Fibroblast of lung (primary cell): ENCODE measurements around the gene TSSC4. TPM values are rescaled to one million over a fixed set of nuclear protein-coding genes. Genes with fewer than 3 reads are reported as not detected.

Source experiments
- DNase-seq, 2 donors: peaks; one replicate each; pipeline versions ENCODE4 v3.0.0 to v3.0.0-alpha.2; 2010; ENCODE audit warnings: low read depth in 2 of 2
- H2AFZ ChIP-seq: 2 replicates; pipeline ENCODE4 v1.5.1; 2012; ENCODE audit warnings: low read length, control low read depth, inconsistent platforms
- H3K27ac ChIP-seq: 2 replicates; pipeline ENCODE4 v1.5.1; 2011; ENCODE audit warnings: low read length, control low read depth; ENCODE audit not compliant: insufficient read depth
- H3K27me3 ChIP-seq: 2 replicates; pipeline ENCODE4 v1.5.1; 2011; ENCODE audit warnings: mild to moderate bottlenecking, low read length; ENCODE audit not compliant: control insufficient read depth, insufficient read depth
- H3K36me3 ChIP-seq: 2 replicates; pipeline ENCODE4 v1.5.1; 2011; ENCODE audit warnings: low read length; ENCODE audit not compliant: control insufficient read depth, insufficient read depth
- H3K4me1 ChIP-seq: 2 replicates; pipeline ENCODE4 v1.5.1; 2011; ENCODE audit warnings: low read length; ENCODE audit not compliant: control insufficient read depth, insufficient read depth; ENCODE audit errors: extremely low read depth
- H3K4me2 ChIP-seq: 2 replicates; pipeline ENCODE4 v1.5.1; 2011; ENCODE audit warnings: low read length, control low read depth; ENCODE audit not compliant: insufficient read depth; ENCODE audit errors: extremely low read depth
- H3K4me3 ChIP-seq, 4 experiments: fragments of 200-600 bp in 1 of 4; sonication (generic) in 1 of 4; replicated peaks in 1 of 4; 2 replicates each; pipeline ENCODE4 v1.5.1; 2011 to 2016; ENCODE audit warnings: low read length in 4 of 4, low read depth in 3 of 4, mild to moderate bottlenecking in 3 of 4, control low read depth in 2 of 4, inconsistent platforms in 1 of 4, mixed read lengths in 1 of 4; ENCODE audit not compliant: insufficient read depth in 1 of 4; ENCODE audit errors: control extremely low read depth in 1 of 4
- H3K79me2 ChIP-seq: 2 replicates; pipeline ENCODE4 v1.5.1; 2012; ENCODE audit warnings: mild to moderate bottlenecking, low read length, inconsistent platforms; ENCODE audit not compliant: control insufficient read depth, insufficient read depth
- H3K9ac ChIP-seq: 2 replicates; pipeline ENCODE4 v1.5.1; 2011; ENCODE audit warnings: mild to moderate bottlenecking, low read length, control low read depth; ENCODE audit not compliant: insufficient read depth
- H3K9me3 ChIP-seq: 2 replicates; pipeline ENCODE4 v1.5.1; 2012; ENCODE audit warnings: low read depth, low read length; ENCODE audit not compliant: control insufficient read depth, insufficient read depth
- H4K20me1 ChIP-seq: 2 replicates; pipeline ENCODE4 v1.5.1; 2011; ENCODE audit warnings: low read length; ENCODE audit not compliant: control insufficient read depth, insufficient read depth; ENCODE audit errors: extremely low read depth
- EZH2 ChIP-seq: IDR thresholded peaks from 2 replicates; pipeline ENCODE4 v1.5.1; 2012; ENCODE audit warnings: low read length, control low read depth, mild to moderate bottlenecking; ENCODE audit errors: missing control alignments
- polyA plus RNA-seq, 2 donors: library from polyadenylated mRNA; depleted of rRNA in 1 of 2; stranded (reverse) in 1 of 2; unstranded in 1 of 2; fragments of >200 nt; gene quantifications; 2 replicates each; pipeline ENCODE4 v1.2.1, GENCODE V29; 2011 to 2012; ENCODE audit warnings: missing spikeins in 1 of 2
- total RNA-seq: library from RNA; depleted of rRNA; stranded (reverse); fragments of >200 nt; gene quantifications from 2 replicates; pipeline ENCODE4 v1.2.1, GENCODE V29; 2014
- TF ChIP-seq, protein P1 (sequence below), 2 donors: IDR thresholded peaks in 1 of 2; conservative IDR thresholded peaks in 1 of 2; 1 replicate in 1 of 2; 2 replicates in 1 of 2; pipeline ENCODE4 v1.5.1; 2011 to 2012; ENCODE audit warnings: low read length in 2 of 2, control low read depth in 1 of 2, inconsistent platforms in 1 of 2, low read depth in 1 of 2, mild to moderate bottlenecking in 1 of 2

Gene TSSC4
- total and polyA plus RNA-seq, 2 donors (not counting 1 experiment from before 2014, with no cell fraction given): 8.8 to 48.7 TPM

DNA sequence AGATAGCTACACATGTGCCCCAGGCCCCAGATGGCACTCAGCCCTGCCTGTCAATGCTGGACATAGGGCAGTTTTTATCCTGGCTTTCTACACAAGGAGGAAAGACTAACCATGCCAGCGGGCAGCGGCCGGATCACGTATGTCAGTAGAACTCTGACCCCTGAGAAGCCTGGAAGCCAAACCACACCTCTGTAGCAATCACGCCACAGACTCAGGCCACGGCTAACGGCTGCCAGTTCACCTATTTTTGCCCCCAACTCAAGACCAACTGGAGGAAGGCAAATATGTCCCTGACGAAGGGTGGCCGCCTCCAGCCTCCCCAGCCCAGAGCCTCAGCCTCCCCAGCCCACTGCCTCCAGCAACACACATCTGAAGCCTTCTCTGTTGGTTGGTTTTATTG lies 30.7 kb upstream of the TSSC4 start:
- H3K4me3 ChIP-seq: no peak overlapping the region
- H3K9me3 ChIP-seq: no peaks in the 10 kb centered on the region
- H3K9ac ChIP-seq: no peak overlapping the region
- H3K4me2 ChIP-seq: no peak overlapping the region
- DNase-seq: no peak
- H3K27me3 ChIP-seq: no peaks in the 10 kb centered on the region
- H3K27ac ChIP-seq: no peak overlapping the region
- no peaks in the 10 kb centered on the region for H3K4me1 ChIP-seq
- TF ChIP-seq EZH2: no peak
- TF ChIP-seq, protein P1, sequence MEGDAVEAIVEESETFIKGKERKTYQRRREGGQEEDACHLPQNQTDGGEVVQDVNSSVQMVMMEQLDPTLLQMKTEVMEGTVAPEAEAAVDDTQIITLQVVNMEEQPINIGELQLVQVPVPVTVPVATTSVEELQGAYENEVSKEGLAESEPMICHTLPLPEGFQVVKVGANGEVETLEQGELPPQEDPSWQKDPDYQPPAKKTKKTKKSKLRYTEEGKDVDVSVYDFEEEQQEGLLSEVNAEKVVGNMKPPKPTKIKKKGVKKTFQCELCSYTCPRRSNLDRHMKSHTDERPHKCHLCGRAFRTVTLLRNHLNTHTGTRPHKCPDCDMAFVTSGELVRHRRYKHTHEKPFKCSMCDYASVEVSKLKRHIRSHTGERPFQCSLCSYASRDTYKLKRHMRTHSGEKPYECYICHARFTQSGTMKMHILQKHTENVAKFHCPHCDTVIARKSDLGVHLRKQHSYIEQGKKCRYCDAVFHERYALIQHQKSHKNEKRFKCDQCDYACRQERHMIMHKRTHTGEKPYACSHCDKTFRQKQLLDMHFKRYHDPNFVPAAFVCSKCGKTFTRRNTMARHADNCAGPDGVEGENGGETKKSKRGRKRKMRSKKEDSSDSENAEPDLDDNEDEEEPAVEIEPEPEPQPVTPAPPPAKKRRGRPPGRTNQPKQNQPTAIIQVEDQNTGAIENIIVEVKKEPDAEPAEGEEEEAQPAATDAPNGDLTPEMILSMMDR (conservative IDR thresholded peaks at IDR 0.05 in 1 of 2, IDR thresholded peaks at IDR 0.05 in 1 of 2; ENCODE audit: low read depth in 1 of 2, low read length in 2 of 2): no peak
- H4K20me1 ChIP-seq: no peaks in the 10 kb centered on the region
- H3K79me2 ChIP-seq: no peaks in the 10 kb centered on the region
- no peak overlapping the region for H2AFZ ChIP-seq
- no peaks in the 10 kb centered on the region for H3K36me3 ChIP-seq

GRCh38 chr11:2374456-2375201 lies 25.9 kb upstream of the TSSC4 start:
- Histone ChIP-seq H3K4me3 (no peak overlapping the region), H2AFZ (no peak overlapping the region), H3K79me2 (peaks cover 23% of the 10 kb centered on the region), H3K27ac (no peak overlapping the region), H3K27me3 (peaks cover 2% of the 10 kb centered on the region), H3K9me3 (no peaks in the 10 kb centered on the region), H3K9ac (no peak overlapping the region), H3K4me1 (peaks cover under 1% of the 10 kb centered on the region), H3K4me2 (no peak overlapping the region), H4K20me1 (no peaks in the 10 kb centered on the region), H3K36me3 (no peaks in the 10 kb centered on the region)
- TF ChIP-seq, protein P1 (conservative IDR thresholded peaks at IDR 0.05 in 1 of 2, IDR thresholded peaks at IDR 0.05 in 1 of 2; ENCODE audit: low read depth in 1 of 2, low read length in 2 of 2): no peak
- no peak for TF ChIP-seq EZH2
- DNase-seq: no peak

DNA sequence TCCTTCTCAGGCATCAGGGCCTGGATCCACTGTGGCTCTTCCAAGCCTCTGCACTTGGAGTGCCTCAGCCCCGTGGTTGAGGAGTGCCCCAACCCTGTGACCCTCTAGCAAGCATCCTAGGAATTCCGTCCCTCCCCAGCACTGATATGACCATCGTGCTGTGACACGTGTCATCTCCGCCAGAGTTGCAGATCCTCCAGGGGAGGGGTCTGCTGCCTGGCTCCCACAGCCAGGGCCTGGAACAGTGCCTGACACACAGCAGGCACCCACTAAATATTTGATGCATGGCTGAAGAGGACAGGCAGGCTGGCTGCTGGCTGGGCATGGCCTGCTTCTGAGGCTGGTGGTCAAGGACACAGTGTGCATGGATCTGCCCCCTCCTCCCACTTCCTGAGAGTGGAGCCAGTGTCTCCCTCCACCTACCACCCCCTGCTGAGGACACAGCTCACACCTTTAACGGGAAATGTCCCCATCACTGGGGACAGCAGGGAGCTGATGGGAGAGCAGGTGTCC lies 25.2 kb upstream of the TSSC4 start:
- no peak for TF ChIP-seq EZH2
- TF ChIP-seq, protein P1 (conservative IDR thresholded peaks at IDR 0.05 in 1 of 2, IDR thresholded peaks at IDR 0.05 in 1 of 2; ENCODE audit: low read depth in 1 of 2, low read length in 2 of 2): no peak
- Histone ChIP-seq H3K4me3 (no peak overlapping the region), H3K4me2 (no peak overlapping the region), H3K27me3 (peaks cover 2% of the 10 kb centered on the region), H3K4me1 (peaks cover 8% of the 10 kb centered on the region), H3K9ac (no peak overlapping the region), H3K27ac (no peak overlapping the region), H2AFZ (no peak overlapping the region), H4K20me1 (no peaks in the 10 kb centered on the region), H3K36me3 (peaks cover 2% of the 10 kb centered on the region), H3K79me2 (peaks cover 31% of the 10 kb centered on the region), H3K9me3 (no peaks in the 10 kb centered on the region)
- no peak for DNase-seq
